ENCODE data around the gene TTLL7. TPM values are rescaled to one million over a fixed set of nuclear protein-coding genes. Genes with fewer than 3 reads are reported as not detected.

The TTLL7 gene
- total RNA-seq, 2 experiments from 2014 or later = 0.41 to 1.4 TPM

DNA sequence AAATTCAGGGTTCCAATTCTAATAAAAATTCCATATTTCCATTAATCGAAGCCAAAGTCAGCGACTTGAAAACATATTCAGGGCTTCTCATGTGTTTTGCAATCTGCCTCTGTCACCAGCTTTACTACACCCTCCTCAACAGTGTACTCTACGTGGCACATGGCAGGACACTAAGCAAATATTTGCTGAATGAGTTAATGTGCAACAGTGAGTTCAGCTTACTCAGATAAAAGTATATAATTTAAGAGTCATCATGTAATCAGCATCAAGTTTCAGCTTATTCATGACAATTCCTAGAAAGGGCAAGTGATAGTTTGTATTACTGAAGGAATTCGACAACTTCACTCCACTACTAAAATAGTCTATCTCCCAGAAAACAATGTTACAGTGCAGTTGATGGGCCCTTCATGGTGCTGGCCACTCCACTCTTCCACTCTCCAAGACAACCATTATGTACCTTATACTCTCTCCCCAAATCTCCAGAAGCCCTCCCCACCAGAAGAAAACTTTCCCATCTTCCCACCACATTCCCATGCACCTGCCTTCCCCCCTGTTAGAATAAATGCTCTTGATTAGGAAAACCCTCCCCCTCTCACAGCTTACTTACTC lies 97.3 kb downstream of the TTLL7 start:
- Mint-ChIP-seq H3K9me3 (no peaks in the 10 kb centered on the region), H3K36me3 (ENCODE audit: low read depth) (no peaks in the 10 kb centered on the region), H3K4me1 (ENCODE audit: low read depth) (no peaks in the 10 kb centered on the region), H3K27me3 (peaks cover 3% of the 10 kb centered on the region), H3K4me3 (no peak overlapping the region), H3K27ac (no peak overlapping the region)
- intact Hi-C loops (cut with micrococcal nuclease) = loop anchor here (10.0 kb wide), 1 partner anchor 533 kb away; no protein-coding TSS in a partner anchor
- ATAC-seq (no peak), DNase-seq (no peak)
- ChIA-PET POLR2A (no interaction called here), CTCF (interaction anchor here (1.3 kb wide), 1 partner anchor 852 kb away, joined by 3 read pairs; no protein-coding TSS in a partner anchor)
- TF ChIP-seq, protein P1, sequence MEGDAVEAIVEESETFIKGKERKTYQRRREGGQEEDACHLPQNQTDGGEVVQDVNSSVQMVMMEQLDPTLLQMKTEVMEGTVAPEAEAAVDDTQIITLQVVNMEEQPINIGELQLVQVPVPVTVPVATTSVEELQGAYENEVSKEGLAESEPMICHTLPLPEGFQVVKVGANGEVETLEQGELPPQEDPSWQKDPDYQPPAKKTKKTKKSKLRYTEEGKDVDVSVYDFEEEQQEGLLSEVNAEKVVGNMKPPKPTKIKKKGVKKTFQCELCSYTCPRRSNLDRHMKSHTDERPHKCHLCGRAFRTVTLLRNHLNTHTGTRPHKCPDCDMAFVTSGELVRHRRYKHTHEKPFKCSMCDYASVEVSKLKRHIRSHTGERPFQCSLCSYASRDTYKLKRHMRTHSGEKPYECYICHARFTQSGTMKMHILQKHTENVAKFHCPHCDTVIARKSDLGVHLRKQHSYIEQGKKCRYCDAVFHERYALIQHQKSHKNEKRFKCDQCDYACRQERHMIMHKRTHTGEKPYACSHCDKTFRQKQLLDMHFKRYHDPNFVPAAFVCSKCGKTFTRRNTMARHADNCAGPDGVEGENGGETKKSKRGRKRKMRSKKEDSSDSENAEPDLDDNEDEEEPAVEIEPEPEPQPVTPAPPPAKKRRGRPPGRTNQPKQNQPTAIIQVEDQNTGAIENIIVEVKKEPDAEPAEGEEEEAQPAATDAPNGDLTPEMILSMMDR (IDR thresholded peaks at IDR 0.05) = no peak

DNA sequence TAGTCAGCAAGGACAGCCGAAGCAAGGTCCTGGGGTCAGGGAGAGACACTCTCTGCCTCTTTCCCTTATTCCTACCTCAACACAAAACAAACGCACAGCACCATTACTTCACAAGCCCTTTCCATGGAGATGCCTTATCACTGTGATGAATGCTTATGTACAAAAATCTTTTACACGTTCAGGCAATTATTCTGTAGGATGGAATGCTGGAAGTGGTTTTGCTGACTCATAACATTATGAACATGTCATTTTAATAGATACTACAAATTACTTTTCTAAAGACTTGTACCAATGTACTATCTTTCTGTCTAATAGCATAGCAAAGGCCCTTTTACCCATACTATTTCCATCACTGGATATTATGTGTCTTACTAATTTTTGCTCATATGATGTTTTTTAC lies 98.4 kb downstream of the TTLL7 start:
- ChIA-PET POLR2A (no interaction called here), CTCF (no interaction called here)
- H3K36me3 Mint-ChIP-seq (ENCODE audit: low read depth) = no peaks in the 10 kb centered on the region
- DNase-seq (no peak), ATAC-seq (no peak)
- TF ChIP-seq, protein P1 (IDR thresholded peaks at IDR 0.05) = no peak
- H3K4me3 Mint-ChIP-seq = no peak overlapping the region
- H3K27me3 Mint-ChIP-seq = peaks cover 3% of the 10 kb centered on the region
- intact Hi-C loops (cut with micrococcal nuclease) = loop anchor here (10.0 kb wide), 1 partner anchor 534 kb away; no protein-coding TSS in a partner anchor
- H3K4me1 Mint-ChIP-seq (ENCODE audit: low read depth) = no peaks in the 10 kb centered on the region
- H3K27ac Mint-ChIP-seq = no peak overlapping the region
- H3K9me3 Mint-ChIP-seq = no peaks in the 10 kb centered on the region

GRCh38 chr1:83897516-83897915 lies 101.4 kb downstream of the TTLL7 start:
- CTCF ChIA-PET = no interaction called here
- TF ChIP-seq, protein P1 (IDR thresholded peaks at IDR 0.05) = no peak
- H3K4me3 Mint-ChIP-seq = no peak overlapping the region

GRCh38 chr1:83896299-83896698 lies 102.6 kb downstream of the TTLL7 start:
- no peaks in the 10 kb centered on the region for H3K4me1 Mint-ChIP-seq (ENCODE audit: low read depth)
- no peak overlapping the region for H3K4me3 Mint-ChIP-seq
- intact Hi-C loops (cut with micrococcal nuclease) = no loop called here
- TF ChIP-seq, protein P1 (IDR thresholded peaks at IDR 0.05) = no peak
- no peak for DNase-seq
- no peaks in the 10 kb centered on the region for H3K36me3 Mint-ChIP-seq (ENCODE audit: low read depth)
- POLR2A ChIA-PET = no interaction called here
- no peak overlapping the region for H3K27ac Mint-ChIP-seq
- CTCF ChIA-PET = no interaction called here
- no peak for ATAC-seq
- H3K27me3 Mint-ChIP-seq = peaks cover 5% of the 10 kb centered on the region
- no peaks in the 10 kb centered on the region for H3K9me3 Mint-ChIP-seq

More at GRCh38 chr1:83897516-83897915, 101.4 kb downstream of the TTLL7 start:
- DNase-seq (no peak), ATAC-seq (no peak)
- intact Hi-C loops (cut with micrococcal nuclease) = no loop called here
- Mint-ChIP-seq H3K27ac (no peak overlapping the region), H3K36me3 (ENCODE audit: low read depth) (no peaks in the 10 kb centered on the region), H3K4me1 (ENCODE audit: low read depth) (no peaks in the 10 kb centered on the region), H3K9me3 (no peaks in the 10 kb centered on the region), H3K27me3 (peaks cover 8% of the 10 kb centered on the region)
- POLR2A ChIA-PET = no interaction called here

- Mint-ChIP-seq H3K36me3 (ENCODE audit: low read depth) (no peaks in the 10 kb centered on the region), H3K4me1 (ENCODE audit: low read depth) (no peaks in the 10 kb centered on the region), H3K9me3 (peaks cover 5% of the 10 kb centered on the region), H3K27ac (no peak overlapping the region), H3K27me3 (peaks cover 11% of the 10 kb centered on the region), H3K4me3 (no peak overlapping the region)
- ChIA-PET CTCF (interaction anchor here (1.2 kb wide), 1 partner anchor 10 kb away, joined by 3 read pairs; no protein-coding TSS in a partner anchor), POLR2A (no interaction called here)
- no peak for ATAC-seq
- no peak for DNase-seq
- TF ChIP-seq, protein P1 (IDR thresholded peaks at IDR 0.05) = no peak
- intact Hi-C loops (cut with micrococcal nuclease) = no loop called here
Measured at GRCh38 chr1:83889707-83890106, 109.2 kb downstream of the TTLL7 start.
